DOHH2 (cell line): ENCODE data around the gene MARCHF3.
"Not testable (repeated sequence)": the region's sequence is repeated elsewhere in the genome, so short reads cannot be mapped to it uniquely, and the experiment has no call there.

ENCODE experiments used
- H3F3A ChIP-seq: fragments of 200-600 bp; sonication (generic), shearing (Covaris generic); 2 replicates; pipeline ENCODE4 v1.6.0; 2016; ENCODE audit warnings: antibody characterized with exemption, mild to moderate bottlenecking; ENCODE audit not compliant: control insufficient read depth, insufficient read depth
- H3K27ac ChIP-seq: fragments of 200-600 bp; sonication (generic); 2 replicates; pipeline ENCODE4 v1.5.1; 2014; ENCODE audit warnings: low read depth, mild to moderate bottlenecking, low read length, moderate library complexity
- H3K27me3 ChIP-seq: fragments of 200-600 bp; sonication (generic); 2 replicates; pipeline ENCODE4 v1.6.1; 2014; ENCODE audit warnings: mild to moderate bottlenecking, low read length, mixed read lengths; ENCODE audit not compliant: control insufficient read depth
- H3K36me3 ChIP-seq: fragments of 200-600 bp; sonication (generic); 2 replicates; pipeline ENCODE4 v1.6.1; 2014; ENCODE audit warnings: mild to moderate bottlenecking, low read length, moderate library complexity, mixed read lengths; ENCODE audit not compliant: control insufficient read depth
- H3K4me1 ChIP-seq: fragments of 200-600 bp; sonication (generic); 2 replicates; pipeline ENCODE4 v1.6.1; 2014; ENCODE audit warnings: mild to moderate bottlenecking, low read length, mixed read lengths; ENCODE audit not compliant: control insufficient read depth
- H3K4me2 ChIP-seq: fragments of 200-600 bp; sonication (generic); 2 replicates; pipeline ENCODE4 v1.6.0; 2014; ENCODE audit warnings: mild to moderate bottlenecking, low read length, moderate library complexity
- H3K4me3 ChIP-seq: fragments of 200-600 bp; sonication (generic); 2 replicates; pipeline ENCODE4 v1.5.1; 2014; ENCODE audit warnings: mild to moderate bottlenecking, low read length, mixed read lengths
- H3K79me2 ChIP-seq: fragments of 200-600 bp; sonication (generic); 2 replicates; pipeline ENCODE4 v1.6.1; 2014; ENCODE audit warnings: mild to moderate bottlenecking, low read length, mixed read lengths; ENCODE audit not compliant: control insufficient read depth
- H3K9me2 ChIP-seq: fragments of 200-600 bp; sonication (generic); replicated peaks from 2 replicates; pipeline ENCODE4 v1.6.1; 2014; ENCODE audit warnings: mild to moderate bottlenecking, low read length, mixed read lengths; ENCODE audit not compliant: control insufficient read depth
- H3K9me3 ChIP-seq: fragments of 200-600 bp; sonication (generic); 2 replicates; pipeline ENCODE4 v1.6.1; 2014; ENCODE audit warnings: antibody characterized with exemption, low read length, mixed read lengths; ENCODE audit not compliant: control insufficient read depth, insufficient read depth
- H4K20me1 ChIP-seq: fragments of 200-600 bp; sonication (generic); 2 replicates; pipeline ENCODE4 v1.6.0; 2014; ENCODE audit warnings: low read depth, mild to moderate bottlenecking, antibody characterized with exemption, low read length, moderate library complexity; ENCODE audit not compliant: control insufficient read depth, insufficient read depth
- EZH2phosphoT487 ChIP-seq: fragments of 200-600 bp; sonication (generic); IDR thresholded peaks from 2 replicates; pipeline ENCODE4 v1.6.1; 2017; ENCODE audit warnings: borderline replicate concordance, mild to moderate bottlenecking, antibody characterized with exemption, low read length, moderate library complexity, mixed read lengths
- TF ChIP-seq, protein P1 (sequence below): fragments of 200-600 bp; sonication (generic); IDR thresholded peaks from one replicate; pipeline ENCODE4 v1.5.1; 2014; ENCODE audit warnings: antibody characterized with exemption, mild to moderate bottlenecking, low read depth, low read length; ENCODE audit not compliant: poor library complexity, severe bottlenecking

The MARCHF3 gene

DNA sequence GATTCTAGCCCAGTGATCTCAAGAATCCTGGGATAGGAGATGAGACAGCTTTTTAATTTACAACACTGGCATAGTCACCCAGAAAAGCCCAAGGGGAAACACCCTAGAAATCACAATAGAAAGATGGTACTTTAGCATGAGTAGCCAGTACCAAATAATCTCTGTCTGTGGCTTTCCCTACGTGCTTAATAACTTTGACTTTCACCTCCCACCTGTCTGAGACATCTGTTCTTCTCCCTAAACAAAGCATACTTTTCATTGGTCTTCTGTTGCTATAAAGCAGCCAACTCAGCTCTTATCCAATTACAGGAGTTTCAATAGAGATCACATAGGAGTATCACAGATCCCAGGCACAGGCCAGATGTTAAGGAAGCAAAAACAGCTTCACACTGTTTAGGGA lies 10.4 kb downstream of the MARCHF3 start:
- Histone ChIP-seq H3K4me1 (peaks cover 17% of the 10 kb centered on the region), H3K36me3 (no peaks in the 10 kb centered on the region), H3K4me2 (no peak overlapping the region), H3K4me3 (no peak overlapping the region), H4K20me1 (no peaks in the 10 kb centered on the region), H3K27ac (no peak overlapping the region), H3K9me3 (no peaks in the 10 kb centered on the region), H3K27me3 (no peaks in the 10 kb centered on the region), H3K9me2 (0 out of 2 replicates have a peak, but pooled peaks cover 3% of the 10 kb centered on the region), H3K79me2 (peaks cover 36% of the 10 kb centered on the region), H3F3A (no peaks in the 10 kb centered on the region)
- TF ChIP-seq, protein P1, sequence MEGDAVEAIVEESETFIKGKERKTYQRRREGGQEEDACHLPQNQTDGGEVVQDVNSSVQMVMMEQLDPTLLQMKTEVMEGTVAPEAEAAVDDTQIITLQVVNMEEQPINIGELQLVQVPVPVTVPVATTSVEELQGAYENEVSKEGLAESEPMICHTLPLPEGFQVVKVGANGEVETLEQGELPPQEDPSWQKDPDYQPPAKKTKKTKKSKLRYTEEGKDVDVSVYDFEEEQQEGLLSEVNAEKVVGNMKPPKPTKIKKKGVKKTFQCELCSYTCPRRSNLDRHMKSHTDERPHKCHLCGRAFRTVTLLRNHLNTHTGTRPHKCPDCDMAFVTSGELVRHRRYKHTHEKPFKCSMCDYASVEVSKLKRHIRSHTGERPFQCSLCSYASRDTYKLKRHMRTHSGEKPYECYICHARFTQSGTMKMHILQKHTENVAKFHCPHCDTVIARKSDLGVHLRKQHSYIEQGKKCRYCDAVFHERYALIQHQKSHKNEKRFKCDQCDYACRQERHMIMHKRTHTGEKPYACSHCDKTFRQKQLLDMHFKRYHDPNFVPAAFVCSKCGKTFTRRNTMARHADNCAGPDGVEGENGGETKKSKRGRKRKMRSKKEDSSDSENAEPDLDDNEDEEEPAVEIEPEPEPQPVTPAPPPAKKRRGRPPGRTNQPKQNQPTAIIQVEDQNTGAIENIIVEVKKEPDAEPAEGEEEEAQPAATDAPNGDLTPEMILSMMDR: no peak
- no peak for TF ChIP-seq EZH2phosphoT487

DNA sequence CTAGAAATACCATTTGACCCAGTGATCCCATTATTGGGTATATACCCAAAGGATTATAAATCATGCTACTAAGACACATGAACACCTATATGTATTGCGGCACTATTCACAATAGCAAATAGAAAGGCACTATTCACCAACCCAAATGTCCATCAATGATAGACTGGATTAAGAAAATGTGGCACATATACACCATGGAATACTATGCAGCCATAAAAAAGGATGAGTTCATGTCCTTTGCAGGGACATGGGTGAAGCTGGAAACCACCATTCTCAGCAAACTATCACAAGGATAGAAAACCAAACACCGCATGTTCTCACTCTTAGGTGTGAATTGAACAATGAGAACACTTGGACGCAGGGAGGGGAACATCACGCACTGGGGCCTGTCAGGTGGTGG lies 13.6 kb downstream of the MARCHF3 start:
- not testable (repeated sequence) for H3K27ac ChIP-seq, H3K4me3 ChIP-seq, H3K27me3 ChIP-seq, H3F3A ChIP-seq, H3K9me3 ChIP-seq, H3K4me2 ChIP-seq, H4K20me1 ChIP-seq, H3K36me3 ChIP-seq, H3K9me2 ChIP-seq
- peaks cover 49% of the 10 kb centered on the region for H3K4me1 ChIP-seq
- H3K79me2 ChIP-seq: peaks cover 40% of the 10 kb centered on the region

DNA sequence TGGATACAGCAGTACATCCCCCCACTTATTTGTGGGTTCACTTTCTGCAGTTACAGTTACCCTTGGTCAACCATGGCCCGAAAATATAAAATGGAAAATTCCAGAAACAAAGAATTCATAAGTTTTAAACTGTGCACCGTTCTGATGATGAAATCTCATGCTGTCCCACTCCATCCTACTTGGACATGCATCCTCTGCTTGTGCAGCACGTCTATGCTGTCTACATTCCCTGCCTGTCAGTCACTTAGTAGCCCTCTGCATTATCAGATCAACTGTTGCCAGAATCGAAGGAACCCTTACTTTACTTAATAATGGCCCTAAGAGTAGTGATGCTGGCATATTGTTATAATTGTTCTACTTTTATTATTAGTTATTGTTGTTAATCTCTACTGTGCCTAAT lies 14.6 kb downstream of the MARCHF3 start:
- Histone ChIP-seq H3K79me2 (peaks cover 38% of the 10 kb centered on the region), H3K9me3 (no peaks in the 10 kb centered on the region), H3K9me2 (0 out of 2 replicates have a peak, but pooled peaks cover 3% of the 10 kb centered on the region), H3K27me3 (no peaks in the 10 kb centered on the region), H3K27ac (no peak overlapping the region), H3K4me1 (peaks cover 52% of the 10 kb centered on the region), H4K20me1 (no peaks in the 10 kb centered on the region), H3K36me3 (no peaks in the 10 kb centered on the region), H3F3A (0 out of 2 replicates have a peak, but pooled peaks cover 3% of the 10 kb centered on the region), H3K4me2 (no peak overlapping the region), H3K4me3 (no peak overlapping the region)
- no peak for TF ChIP-seq EZH2phosphoT487
- TF ChIP-seq, protein P1: no peak

DNA sequence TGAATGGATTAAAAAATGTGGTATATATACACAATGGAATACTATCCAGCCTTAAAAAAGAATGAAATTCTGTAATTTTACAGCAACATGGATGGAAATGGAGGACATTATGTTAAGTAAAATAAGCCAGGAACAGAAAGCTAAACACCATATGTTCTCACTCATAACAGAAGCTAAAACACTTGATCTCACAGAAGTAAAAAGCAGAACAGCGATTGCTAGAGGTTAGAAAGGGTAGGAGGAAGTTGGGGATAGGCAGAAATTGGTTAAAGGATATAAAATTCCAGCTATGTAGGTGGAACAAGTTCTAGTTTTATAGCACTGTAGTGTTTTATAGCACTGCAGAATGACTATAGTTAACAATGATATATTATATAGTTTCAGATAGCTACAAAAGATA lies 15.8 kb downstream of the MARCHF3 start:
- Histone ChIP-seq H4K20me1 (no peaks in the 10 kb centered on the region), H3K4me2 (peak overlapping the region; percentile 38), H3K4me3 (no peak overlapping the region), H3K9me3 (no peaks in the 10 kb centered on the region), H3K36me3 (no peaks in the 10 kb centered on the region), H3K27me3 (no peaks in the 10 kb centered on the region), H3K4me1 (peaks cover 45% of the 10 kb centered on the region), H3K79me2 (peaks cover 43% of the 10 kb centered on the region), H3F3A (0 out of 2 replicates have a peak, but pooled peaks cover 3% of the 10 kb centered on the region), H3K27ac (no peak overlapping the region), H3K9me2 (0 out of 2 replicates have a peak, but pooled peaks cover 3% of the 10 kb centered on the region)
- TF ChIP-seq, protein P1: no peak
- no peak for TF ChIP-seq EZH2phosphoT487
